ENCODE data around the gene ARHGEF2.

DNA sequence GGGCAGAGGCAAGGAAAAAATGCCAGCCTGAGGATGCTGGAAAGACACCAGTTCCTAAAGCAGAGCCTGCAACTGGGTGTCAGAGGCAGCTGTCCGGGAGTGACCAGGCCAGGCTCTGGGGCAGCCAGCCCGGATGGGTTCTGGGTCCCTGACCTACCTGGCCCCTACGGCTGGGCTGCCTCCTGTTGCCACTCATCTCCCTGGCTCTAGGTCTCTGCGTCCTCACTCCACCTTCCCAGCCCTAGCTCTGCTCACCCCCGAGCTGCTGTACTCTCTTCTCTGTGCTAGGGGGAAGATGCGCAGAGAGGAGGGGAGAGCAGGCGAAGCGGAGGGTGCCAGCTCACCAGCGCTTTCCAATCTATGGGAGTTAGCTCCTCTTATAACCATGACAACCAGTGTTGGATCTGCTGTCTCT lies 9.0 kb downstream of the ARHGEF2 start:
- TF ChIP-seq, protein P1, sequence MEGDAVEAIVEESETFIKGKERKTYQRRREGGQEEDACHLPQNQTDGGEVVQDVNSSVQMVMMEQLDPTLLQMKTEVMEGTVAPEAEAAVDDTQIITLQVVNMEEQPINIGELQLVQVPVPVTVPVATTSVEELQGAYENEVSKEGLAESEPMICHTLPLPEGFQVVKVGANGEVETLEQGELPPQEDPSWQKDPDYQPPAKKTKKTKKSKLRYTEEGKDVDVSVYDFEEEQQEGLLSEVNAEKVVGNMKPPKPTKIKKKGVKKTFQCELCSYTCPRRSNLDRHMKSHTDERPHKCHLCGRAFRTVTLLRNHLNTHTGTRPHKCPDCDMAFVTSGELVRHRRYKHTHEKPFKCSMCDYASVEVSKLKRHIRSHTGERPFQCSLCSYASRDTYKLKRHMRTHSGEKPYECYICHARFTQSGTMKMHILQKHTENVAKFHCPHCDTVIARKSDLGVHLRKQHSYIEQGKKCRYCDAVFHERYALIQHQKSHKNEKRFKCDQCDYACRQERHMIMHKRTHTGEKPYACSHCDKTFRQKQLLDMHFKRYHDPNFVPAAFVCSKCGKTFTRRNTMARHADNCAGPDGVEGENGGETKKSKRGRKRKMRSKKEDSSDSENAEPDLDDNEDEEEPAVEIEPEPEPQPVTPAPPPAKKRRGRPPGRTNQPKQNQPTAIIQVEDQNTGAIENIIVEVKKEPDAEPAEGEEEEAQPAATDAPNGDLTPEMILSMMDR (IDR thresholded peaks at IDR 0.05; ENCODE audit: low read depth, low read length): no peak
- no peak for TF ChIP-seq MYC (IDR thresholded peaks at IDR 0.05; ENCODE audit: low read depth, low read length)
- TF ChIP-seq, protein P2, sequence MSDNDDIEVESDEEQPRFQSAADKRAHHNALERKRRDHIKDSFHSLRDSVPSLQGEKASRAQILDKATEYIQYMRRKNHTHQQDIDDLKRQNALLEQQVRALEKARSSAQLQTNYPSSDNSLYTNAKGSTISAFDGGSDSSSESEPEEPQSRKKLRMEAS (IDR thresholded peaks at IDR 0.05; ENCODE audit: low read depth, low read length): no peak

Data from NB4 (cell line).